Left colon (tissue), 2 donors: ENCODE measurements around the gene PLXNA2. TPM values are rescaled to one million over a fixed set of nuclear protein-coding genes. Genes with fewer than 3 reads are reported as not detected.
A peak's percentile ranks its signal among the peaks of the same experiment; 100 is the strongest.

Experiments
- ATAC-seq: fragments of 200-7000 bp; cut with Tn5 transposase; one replicate; pipeline ENCODE4 v1.9.1; 2020; ENCODE audit warnings: mild to moderate bottlenecking, moderate library complexity
- DNase-seq, 2 donors: peaks; one replicate each; pipeline ENCODE4 v3.0.0-alpha.2; 2020
- intact Hi-C, 2 donors: fragments of 100-400 bp; cut with DNase I in 1 of 2; cut with micrococcal nuclease in 1 of 2; formaldehyde crosslinking; loops; one replicate each; pipeline versions ENCODE4 v1.11.2 to v1.14.0; 2022; cut with DNase I, micrococcal nuclease
- total RNA-seq, 2 donors: library from RNA; stranded (reverse); fragmentation: NEBNext Ultra II Directional; extraction: Animal tissue kit (Norgen Biotek cat#: 25700); gene quantifications; one replicate each; pipeline ENCODE4 v1.2.1, GENCODE V29; 2021
- donor health status: DM: no; HTN: no; CAD: no.
- donor health status: DM: yes; HTN: yes; CAD: no.

The PLXNA2 gene
- total RNA-seq, 2 donors from 2014 or later = 89.3 to 103 TPM

- DNase-seq (peak; percentile 92 to 98), ATAC-seq (peak; percentile 57)
- intact Hi-C loops = loop anchor here (5.0 to 10.0 kb wide), 3 partner anchors 110 to 223 kb away; no protein-coding TSS in a partner anchor
Observed at GRCh38 chr1:208245185-208245705, 1.1 kb upstream of the PLXNA2 start.

DNA sequence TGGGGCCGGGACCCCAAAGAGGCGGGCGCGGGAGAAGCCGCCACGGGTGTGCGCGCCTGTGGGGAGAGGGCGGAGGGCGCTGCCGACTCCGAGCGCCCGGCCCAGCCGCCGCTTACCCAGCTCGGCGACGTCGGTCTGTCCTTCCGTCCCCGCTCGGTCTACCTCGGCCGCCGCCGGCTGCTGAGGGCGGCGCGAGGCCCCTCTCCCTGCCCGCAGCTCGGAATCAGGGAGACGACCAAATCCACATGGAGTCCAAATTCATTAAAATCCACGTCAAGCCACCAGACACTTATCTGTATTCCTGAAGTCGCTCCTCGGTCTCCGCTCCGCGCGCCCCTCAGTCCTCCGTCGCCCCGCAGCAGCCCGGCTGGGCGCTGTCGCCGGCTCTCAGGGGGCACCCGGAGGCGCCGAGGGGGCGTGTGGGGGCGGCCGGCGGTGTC lies 637 bp downstream of the PLXNA2 start:
- intact Hi-C loops = loop anchor here (10.0 kb wide), 2 partner anchors 109 to 219 kb away; no protein-coding TSS in a partner anchor
- DNase-seq (no peak), ATAC-seq (peak; percentile 13)

GRCh38 chr1:208242941-208243526 lies 1.1 kb downstream of the PLXNA2 start:
- peak; percentile 27 for ATAC-seq

GRCh38 chr1:208242146-208242545 lies 2.0 kb downstream of the PLXNA2 start:
- ATAC-seq = no peak
- intact Hi-C loops = loop anchor here (10.0 kb wide), 2 partner anchors 107 to 217 kb away; no protein-coding TSS in a partner anchor
- DNase-seq = no peak

More at GRCh38 chr1:208242941-208243526, 1.1 kb downstream of the PLXNA2 start:
- DNase-seq = peak in 1 of 2 donors; percentile 50
- intact Hi-C loops = loop anchor here (10.0 kb wide), 2 partner anchors 108 to 218 kb away; no protein-coding TSS in a partner anchor

GRCh38 chr1:208241512-208241911 lies 2.7 kb downstream of the PLXNA2 start:
- ATAC-seq (no peak), DNase-seq (no peak)
- intact Hi-C loops = loop anchor here (10.0 kb wide), 2 partner anchors 107 to 217 kb away; no protein-coding TSS in a partner anchor

GRCh38 chr1:208240662-208241355 lies 3.4 kb downstream of the PLXNA2 start:
- DNase-seq = no peak
- intact Hi-C loops = loop anchor here (10.0 kb wide), 2 partner anchors 106 to 216 kb away; no protein-coding TSS in a partner anchor
- no peak for ATAC-seq

GRCh38 chr1:208239473-208240381 lies 4.5 kb downstream of the PLXNA2 start:
- ATAC-seq = peak; percentile 53
- DNase-seq = peak; percentile 70 to 75
- intact Hi-C loops = loop anchor here (10.0 kb wide), 2 partner anchors 105 to 215 kb away; no protein-coding TSS in a partner anchor

DNA sequence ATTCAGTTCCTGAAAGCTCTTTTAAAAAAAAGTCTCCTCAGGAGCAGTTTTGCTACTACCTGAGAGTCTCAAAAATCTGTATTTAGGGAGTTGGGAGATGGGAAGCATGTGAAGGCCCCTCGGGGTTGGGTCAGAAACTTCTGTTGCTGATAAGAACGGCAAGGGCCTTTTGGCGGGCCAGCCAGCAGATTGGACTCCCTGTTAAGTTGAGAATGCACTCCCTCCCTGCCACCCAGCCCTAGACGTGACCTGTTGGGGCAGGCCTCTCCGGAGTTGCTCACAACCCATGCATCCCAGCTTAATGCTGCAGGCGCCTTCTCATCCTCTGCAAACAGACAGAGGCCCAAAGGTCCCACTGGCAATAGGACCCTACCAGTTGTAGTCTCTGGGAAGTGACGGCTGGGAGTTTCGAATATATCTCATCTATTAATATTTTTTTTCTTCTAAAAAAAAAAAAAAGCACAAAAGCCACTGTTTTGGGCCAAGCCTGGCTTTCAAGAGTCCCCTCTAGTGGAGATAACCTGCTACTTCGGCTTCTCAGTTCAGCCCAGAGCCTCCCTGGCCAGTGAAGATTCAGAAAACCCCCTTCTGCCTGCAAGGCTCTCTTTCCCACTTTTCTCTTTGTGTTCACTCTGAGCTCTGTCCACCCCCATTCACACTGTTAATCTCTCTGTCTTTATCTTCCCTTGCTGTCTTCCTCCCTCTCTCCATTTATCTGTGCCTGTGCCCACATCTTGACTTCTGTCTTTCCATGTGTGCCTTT lies 5.3 kb downstream of the PLXNA2 start:
- DNase-seq = no peak
- intact Hi-C loops = loop anchor here in 1 of 2 donors (10.0 kb wide), 1 partner anchor 104 kb away; no protein-coding TSS in a partner anchor

DNA sequence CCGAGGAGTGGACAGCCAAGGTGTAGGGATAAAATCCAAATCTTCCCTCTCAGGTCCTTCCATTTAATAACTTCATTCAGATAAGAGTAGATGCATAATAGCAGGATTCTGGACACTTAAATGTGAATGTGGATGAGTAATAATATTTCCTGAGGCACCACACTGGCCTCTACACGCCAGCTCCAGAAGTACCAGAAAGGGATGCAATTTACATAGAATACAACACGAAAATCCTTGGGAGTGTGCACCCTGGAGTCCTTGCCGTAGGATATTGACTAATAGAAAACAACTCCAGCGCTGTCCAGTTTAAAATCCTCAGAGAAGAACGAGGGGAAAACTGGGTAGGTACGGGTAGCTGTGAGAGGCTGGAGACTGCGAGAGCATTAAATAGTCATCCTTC lies 6.9 kb downstream of the PLXNA2 start:
- no peak for DNase-seq
- intact Hi-C loops = loop anchor here in 1 of 2 donors (10.0 kb wide), 1 partner anchor 102 kb away; no protein-coding TSS in a partner anchor
- ATAC-seq = no peak

More for the DNA sequence above, 5.3 kb downstream of the PLXNA2 start:
- peak; percentile 15 for ATAC-seq

- ATAC-seq (peak; percentile 70), DNase-seq (peak; percentile 65 to 74)
- intact Hi-C loops = loop anchor here in 1 of 2 donors (10.0 kb wide), 1 partner anchor 101 kb away; no protein-coding TSS in a partner anchor
Observed at GRCh38 chr1:208235982-208236761, 8.0 kb downstream of the PLXNA2 start.

- DNase-seq = no peak
- no peak for ATAC-seq
- intact Hi-C loops = loop anchor here in 1 of 2 donors (10.0 kb wide), 1 partner anchor 101 kb away; no protein-coding TSS in a partner anchor
Observed at GRCh38 chr1:208235356-208235981, 8.7 kb downstream of the PLXNA2 start.

GRCh38 chr1:208234721-208235120 lies 9.5 kb downstream of the PLXNA2 start:
- no peak for DNase-seq
- ATAC-seq = no peak
- intact Hi-C loops = loop anchor here in 1 of 2 donors (10.0 kb wide), 1 partner anchor 100 kb away; no protein-coding TSS in a partner anchor

DNA sequence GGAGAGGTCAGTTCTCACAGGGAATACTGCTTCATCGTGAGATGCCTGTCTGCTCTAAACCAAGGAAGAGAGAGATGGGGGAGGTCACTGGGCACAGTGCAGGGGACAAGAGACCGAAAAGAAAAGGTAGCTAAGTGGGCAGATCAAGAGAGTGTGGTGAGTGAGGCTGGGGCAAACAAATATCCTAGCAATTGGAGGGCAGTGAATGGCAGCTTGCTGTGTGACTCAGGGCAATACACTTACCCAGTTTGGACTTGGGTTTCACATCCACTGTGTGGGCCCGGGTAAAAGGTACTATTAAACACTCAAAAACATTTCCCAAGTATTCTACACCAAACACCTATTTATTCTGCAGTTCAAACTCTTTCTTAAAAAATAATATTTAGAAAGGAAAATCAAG lies 10.2 kb downstream of the PLXNA2 start:
- no peak for DNase-seq
- peak; percentile 24 for ATAC-seq
- intact Hi-C loops = loop anchor here in 1 of 2 donors (10.0 kb wide), 1 partner anchor 99 kb away; no protein-coding TSS in a partner anchor

DNA sequence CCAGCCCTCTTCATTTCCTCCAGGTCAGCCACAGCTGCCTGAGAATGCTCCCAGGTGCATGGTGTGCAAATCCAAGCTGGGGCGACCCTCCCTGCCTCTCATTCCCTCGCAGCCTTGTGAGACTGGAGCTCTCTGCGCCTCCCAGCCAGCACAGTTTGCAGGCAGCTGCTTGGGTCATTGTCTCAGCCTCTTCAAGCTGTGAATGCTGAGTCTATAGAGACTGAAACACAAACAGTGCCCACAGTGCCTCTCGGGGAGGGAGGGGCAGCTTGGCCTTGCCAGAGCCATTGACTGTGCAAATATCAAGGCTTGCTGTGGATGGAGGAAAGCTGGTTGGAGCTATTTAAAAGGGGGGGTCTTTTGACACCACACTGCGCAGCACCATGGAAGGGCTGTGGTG lies 10.6 kb downstream of the PLXNA2 start:
- ATAC-seq = peak; percentile 66
- intact Hi-C loops = loop anchor here in 1 of 2 donors (10.0 kb wide), 1 partner anchor 99 kb away; no protein-coding TSS in a partner anchor
- peak; percentile 65 to 68 for DNase-seq

DNA sequence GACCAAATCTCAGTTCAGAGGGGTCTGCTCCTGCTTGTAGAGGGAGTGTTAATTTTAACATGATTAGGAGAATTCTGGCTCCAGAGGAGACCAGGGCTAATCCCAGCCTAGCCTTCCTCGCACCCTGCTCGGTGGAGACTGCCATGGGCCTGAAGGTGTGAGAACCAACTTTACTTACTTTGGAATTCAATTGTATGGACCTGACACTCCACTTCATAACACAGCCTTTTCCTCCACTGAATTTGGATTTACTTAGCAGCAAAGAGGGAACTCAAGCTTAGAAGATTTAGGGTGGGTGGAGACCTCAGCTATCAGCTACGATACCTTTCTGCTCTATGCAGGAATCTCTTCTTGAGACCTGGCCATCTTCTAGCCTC lies 11.5 kb downstream of the PLXNA2 start:
- no peak for ATAC-seq
- DNase-seq = no peak
- intact Hi-C loops = loop anchor here in 1 of 2 donors (10.0 kb wide), 1 partner anchor 98 kb away; no protein-coding TSS in a partner anchor
